HG03175 (cell line): Measurements from ENCODE around the gene SLC6A17.

Source experiments
- ATAC-seq: cut with Tn5 transposase; IDR thresholded peaks from one replicate; pipeline ENCODE4 v1.9.1; 2021; ENCODE audit warnings: mild to moderate bottlenecking, moderate library complexity; ENCODE audit not compliant: unreplicated experiment

The SLC6A17 gene

DNA sequence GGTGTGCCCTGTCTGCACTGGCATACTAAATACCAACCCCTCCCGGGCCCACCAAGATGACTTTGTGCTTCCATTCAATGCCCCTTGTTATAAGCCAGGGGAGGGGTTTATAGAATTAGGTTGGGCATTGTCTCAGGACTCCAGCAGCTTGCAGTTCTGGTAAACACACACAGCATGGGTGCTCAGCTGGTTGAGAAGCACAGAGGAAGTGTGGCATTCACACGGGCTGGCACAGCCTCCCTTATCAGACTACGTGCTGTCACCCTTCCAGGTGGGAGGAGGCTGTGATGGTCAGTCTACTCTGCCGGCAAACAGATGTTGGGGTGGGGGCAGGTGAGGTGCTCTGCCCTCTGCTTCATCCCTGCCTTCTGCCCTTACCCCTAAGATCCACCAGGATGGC, 15.0 kb upstream of the SLC6A17 start:
- ATAC-seq, result no peak

DNA sequence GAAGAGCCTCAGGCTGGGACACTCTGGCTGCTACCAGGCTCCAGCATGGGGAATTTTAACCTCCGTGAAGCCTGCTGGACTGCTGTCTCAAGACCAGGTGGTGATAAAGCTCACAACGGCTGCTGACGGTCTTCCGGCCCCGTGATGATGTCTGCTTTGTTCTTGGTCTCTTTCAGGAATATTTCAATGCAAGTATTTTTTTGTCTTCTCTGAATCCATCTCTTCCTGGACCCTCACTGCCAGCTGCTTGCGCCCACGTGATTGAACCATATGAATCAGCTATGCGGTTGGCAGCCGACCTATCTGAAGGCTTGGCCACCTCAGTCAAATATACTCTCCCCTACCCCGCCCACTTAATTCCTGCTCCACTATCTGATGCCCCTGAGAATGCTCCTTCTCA, 14.6 kb upstream of the SLC6A17 start:
- ATAC-seq, result no peak

DNA sequence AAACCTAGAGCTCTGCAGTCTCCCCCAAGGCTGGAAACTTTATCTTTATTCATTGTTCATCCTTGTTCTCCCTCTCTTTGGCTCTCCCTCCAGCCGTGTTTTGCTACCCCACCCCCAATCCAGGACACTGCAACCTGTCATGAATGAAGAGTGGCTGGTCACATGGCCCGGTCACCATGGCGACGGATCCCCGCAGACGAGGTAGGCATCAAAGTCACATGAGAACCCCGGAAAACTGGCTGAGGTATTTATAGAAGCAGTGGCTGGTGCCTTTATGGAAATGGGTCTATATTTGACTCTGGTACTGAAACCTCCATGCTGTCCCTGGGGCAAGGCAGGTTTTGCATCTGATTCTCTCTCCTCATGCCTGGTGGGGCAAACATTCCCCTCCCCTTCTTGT, 13.4 kb upstream of the SLC6A17 start:
- ATAC-seq, result no peak

DNA sequence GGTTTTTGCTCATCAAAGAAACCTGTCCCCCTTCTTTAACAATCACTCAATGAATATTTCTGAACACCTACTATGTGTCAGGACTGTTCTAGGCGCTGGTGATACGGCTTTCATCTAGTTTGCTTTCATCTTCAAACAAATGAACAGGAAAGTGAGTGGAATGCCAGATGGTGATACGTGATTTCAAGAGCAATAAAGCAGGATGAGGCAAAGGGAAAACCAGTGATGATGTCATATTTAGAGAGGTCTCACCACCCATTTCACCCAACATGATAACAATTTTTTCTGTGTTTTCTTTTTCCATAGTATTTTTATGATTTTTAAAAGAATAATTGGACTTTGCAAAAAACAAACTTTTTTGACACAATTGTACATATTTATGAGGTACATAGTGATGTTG, 11.3 kb upstream of the SLC6A17 start:
- ATAC-seq, result no peak

DNA sequence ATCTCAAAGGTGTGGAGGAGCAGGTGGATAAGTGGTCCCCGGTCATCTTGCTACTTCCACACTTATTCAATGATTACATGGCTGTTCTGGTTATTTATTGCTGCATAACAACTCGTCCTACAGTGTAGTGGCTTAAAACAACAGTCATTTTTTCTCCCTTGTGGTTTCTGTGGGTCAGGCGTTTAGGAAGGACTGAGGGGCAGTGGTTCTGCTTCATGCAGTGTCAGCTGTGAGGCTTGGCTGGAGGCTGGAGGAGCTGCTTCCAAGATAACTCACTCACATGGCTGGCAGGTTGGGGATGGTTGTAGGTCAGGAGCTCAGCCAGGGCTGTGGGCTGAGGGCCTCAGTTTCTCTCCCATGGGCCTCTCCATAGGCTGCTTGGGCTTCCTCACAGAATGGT, 5.9 kb upstream of the SLC6A17 start:
- ATAC-seq, result no peak

DNA sequence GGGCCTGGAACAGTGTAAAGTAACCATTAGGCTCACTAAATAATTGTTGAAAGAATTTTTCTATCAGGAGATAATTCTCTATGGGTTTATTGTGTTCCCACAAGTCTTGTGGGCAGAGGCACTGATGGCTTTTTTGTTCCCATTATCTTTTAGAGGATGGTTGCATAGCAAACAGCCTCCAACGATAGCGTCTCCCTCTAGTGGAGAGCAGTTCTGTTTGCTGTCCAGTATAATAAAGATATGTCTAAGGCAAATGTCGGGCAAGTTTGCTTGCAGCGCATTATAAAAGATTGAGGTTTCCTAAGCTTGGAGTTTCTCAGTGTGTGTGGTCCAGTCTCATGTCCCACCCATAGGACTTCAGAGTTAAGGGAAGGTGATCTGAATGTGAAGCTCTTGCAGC, 1.3 kb upstream of the SLC6A17 start:
- no peak for ATAC-seq

DNA sequence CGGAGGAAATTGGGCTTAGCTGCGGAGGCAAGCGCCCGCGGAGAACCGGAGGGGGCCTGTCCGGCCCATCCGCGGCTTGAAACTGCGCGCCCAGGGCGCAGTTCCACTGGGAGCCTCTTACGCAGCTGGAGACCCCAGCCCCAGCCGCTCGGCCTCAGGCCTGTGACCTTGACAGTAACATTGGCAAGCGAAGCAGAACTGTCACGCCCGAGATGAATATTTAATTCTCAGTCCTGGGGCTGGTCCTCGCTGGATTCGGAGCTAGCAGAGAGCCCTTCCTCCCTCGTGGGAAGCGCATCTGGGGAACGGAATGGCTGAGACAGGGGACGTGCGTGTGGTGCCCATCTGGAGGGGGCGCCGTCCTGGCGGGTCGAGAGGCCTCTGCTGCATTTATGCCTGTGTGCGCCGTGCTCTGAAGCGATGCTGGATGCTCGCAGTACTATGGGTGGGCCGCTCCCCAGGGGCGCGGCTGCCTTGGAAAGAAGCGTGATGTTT, 928 bp downstream of the SLC6A17 start:
- no peak for ATAC-seq

DNA sequence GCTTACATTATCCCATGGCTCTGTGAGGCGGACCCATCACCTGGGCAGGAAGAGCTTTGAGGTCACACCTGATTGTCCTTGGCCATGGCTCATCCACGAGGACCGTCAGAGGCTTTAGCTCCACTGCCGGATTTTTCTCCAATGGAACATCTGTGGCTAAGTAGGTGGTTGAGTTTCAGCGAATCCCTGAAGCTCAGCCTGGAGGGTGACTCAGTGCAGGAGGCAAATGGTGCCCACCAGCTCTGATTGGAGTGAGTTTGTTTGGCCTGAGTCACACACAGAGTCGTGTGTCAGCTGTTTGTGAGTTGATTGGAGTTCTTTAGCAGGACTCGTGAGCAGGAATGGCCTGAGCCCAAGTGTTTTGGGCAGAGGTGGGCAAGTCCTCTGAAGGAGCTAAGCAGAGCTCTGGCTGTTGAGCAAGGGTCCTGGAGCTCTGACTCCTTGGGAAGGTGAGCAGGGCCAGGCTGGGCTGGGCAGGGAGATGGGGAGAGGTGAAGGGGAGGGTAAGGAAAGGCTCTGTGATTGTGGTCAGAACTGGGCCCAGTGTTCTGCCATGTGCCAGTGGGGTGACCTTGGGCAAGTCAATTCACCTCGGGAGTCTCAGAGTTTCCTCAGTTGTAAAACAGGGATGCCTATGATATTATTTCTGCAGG, 2.0 kb downstream of the SLC6A17 start:
- ATAC-seq, result no peak

DNA sequence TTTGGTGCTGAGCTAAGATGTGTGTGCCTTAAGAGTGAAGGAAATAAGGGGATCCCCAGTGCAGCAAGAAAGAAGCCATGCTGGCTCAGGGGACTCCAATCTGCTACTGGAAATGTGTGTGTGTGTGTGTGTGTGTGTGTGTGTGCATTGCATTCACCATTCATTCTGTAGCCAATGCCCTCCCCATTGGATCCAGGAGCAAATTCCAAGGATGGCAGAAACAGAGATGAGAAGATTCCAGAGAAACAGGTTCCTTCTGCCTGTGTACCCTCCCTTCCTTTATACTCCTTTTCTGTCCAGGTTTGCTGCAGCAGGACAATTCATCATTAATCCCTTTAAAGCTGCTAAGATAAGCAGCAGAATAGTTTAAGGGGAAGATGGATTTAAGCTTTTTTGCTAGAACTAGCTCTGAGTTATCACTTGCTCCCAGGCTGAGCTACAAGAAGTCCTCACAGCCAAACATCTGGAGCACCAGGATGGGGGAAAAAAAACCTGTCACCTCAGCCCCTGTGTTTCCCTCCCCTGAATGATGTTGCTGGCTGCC, 3.2 kb downstream of the SLC6A17 start:
- ATAC-seq, result no peak

DNA sequence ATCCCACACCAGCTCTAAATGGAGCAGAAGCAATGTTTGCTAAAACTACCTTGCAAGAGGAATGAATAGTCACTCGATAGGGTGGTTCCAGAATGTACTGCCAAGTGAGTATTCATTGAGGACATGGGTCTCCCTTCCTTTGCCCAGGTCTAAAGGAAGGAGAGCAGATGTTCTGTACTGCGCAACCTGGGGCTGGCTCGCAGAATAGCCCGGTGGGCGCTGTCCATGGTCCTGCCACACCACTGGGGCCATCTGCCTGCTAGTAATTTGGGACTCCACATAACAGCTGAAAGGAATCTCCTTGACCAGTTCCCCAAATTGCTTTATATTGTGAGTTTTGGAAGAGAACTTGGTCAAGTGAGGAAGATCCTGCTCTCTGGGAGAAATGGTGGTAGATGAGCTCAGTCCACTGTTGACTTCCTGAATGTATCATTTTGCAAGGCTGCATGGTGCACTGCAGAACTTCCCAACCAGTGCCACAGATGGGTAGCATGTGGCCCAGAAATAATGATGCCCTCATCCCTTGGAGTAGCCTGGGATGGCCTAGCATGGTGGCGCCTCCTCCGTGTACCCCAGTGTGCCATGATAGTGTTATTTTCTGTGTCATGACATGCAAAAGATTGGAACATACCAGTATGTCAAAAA, 5.7 kb downstream of the SLC6A17 start:
- no peak for ATAC-seq

DNA sequence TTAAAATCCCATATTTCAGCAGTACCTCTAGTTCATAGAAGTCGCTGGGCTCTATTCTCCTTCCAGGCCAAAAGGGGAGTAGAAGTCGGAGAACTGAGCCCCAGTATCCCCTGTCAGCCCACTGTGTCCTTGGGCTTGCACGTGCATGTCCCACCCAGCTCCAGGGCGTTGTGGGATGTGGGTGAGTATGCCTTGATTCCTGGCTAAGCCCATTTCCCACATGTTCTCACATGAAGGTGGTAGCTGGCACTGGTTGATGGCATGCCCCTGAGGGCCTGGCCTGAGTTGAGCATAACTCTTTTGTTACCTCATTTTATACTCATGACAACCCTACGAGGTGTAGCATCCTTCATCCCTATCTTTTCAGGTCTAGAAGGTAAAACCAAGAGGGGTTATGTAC, 8.0 kb downstream of the SLC6A17 start:
- no peak for ATAC-seq

DNA sequence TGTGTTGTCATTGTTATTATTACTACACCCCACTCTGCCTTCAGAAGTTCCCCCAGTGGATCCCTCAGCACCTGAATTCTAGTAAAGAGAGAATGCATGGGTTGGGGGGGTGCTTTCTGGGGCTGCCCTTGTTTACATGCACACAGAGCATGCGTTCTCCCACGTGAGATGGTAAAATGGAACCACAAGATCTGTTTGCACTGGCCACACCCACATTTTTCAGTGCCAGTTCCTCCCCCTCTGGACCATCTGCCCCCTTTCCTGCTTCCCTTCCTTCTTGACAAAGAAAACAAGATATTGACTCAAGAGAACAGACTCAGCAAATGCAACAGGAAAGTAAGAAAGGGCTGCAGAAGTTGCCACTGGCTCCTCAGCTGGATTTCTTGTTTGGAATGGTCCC, 8.9 kb downstream of the SLC6A17 start:
- ATAC-seq, result no peak

DNA sequence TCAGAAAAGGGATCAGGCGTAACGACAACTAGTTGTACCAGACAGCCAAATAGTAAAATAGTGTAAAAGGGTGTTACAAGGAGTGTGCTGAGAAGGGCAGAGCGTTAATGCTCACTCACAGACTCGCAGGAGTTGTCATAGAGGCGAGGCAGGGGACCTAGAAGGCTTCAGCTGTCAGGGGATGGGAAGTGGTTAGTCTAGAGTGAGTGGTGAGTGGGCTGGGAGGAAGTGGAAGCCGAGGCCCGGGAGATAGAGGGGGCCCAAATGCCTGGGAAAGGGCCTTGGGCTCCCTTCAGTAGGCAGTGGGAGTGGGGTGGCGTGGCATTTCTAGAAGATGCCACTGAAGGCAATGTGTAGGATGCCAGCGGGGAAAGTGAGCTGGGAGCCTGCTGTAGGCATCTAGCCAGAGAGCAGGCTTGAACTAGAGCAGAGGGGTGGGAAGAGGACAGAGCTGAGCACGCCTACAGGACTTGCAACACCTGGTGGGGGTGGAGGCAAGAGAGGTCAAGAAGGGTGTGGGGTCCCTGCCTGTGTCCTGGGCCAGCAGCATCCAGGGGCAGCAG, 10.3 kb downstream of the SLC6A17 start:
- no peak for ATAC-seq

DNA sequence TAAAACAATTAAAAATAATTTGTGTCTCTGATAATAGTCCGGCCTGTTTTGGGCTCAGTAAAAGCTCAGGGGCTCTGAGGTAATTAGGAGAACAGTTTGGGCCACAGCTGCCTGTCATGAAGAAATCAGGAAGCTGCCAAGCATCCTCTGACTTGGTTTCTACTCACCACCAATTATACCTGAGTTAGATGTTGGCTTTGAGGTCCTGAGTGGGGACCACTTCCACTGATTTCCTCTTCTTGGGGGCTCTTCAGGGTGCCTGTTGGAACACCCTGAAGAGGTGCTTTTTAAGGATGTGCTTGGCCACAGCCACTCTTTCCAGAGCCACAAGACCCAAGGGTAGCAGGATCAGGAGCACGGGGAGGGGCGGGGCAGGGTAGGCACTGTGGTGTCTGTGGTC, 10.9 kb downstream of the SLC6A17 start:
- no peak for ATAC-seq

DNA sequence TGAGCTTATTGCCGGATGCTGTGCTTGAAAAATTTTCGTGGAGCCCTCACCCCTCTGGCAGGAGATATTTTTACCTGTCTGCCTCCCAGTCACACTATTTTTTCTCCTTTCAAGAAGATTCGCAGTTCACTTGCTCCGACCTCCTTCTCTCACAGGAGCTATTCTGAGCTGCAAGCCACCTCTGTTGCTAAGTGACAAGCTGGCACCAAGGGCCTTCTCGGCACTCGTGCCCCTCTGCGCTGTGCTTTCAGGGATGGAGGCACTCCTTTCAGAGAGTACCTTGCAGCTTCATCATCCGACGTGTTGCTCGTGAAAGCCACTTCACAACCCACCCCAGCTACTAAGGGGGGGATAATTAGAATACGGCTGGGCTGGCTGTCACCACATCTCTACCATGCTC, 11.6 kb downstream of the SLC6A17 start:
- no peak for ATAC-seq

DNA sequence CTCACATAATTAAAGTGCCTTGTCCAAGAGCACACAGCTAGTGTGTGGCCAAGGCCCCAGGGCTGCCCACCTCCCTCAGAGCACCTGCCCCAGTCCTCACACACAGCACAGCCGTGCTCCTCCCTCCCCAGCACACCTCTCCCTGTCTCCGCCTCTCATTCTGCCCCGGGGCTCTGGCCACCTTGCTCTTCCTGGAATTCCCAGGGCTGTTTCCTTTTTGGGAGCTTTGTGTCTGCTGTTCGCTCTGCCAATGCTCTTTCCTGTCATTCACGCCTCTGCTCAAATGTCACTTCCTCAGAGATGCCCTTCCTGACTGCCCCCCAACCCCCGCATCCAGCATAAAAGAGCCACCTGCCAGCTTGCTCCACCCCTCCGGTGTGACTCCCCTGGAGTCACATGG, 13.3 kb downstream of the SLC6A17 start:
- no peak for ATAC-seq

DNA sequence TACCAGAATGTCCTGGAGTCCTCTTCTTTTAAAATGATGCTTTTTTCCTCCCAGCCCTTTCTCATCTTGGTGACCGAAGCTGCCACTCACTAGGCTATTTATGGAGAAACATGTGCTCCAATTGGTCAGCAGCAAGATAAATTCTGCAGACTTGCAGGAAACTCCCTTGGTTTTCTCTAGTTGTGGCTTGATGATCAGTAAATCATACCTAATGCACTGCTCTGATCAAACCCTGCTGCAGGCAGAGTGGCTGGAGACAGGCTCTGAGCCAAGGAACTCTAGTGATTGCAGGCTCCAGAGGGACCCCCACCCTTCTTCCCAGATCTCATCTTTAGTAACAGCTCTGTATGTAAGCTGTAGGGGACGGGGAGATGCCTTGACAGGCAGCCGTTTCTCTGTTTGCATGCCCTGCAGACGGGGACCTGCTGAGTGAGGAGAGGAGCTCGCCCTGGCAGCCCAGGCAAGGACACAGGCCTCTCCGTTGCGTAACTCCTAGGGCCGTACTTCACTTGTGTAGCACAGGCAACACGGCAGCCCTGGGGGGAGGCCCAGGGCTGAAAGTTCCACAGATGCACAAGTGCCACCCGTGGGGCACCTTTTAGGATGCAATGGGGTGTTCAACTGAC, 14.5 kb downstream of the SLC6A17 start:
- ATAC-seq, result no peak

DNA sequence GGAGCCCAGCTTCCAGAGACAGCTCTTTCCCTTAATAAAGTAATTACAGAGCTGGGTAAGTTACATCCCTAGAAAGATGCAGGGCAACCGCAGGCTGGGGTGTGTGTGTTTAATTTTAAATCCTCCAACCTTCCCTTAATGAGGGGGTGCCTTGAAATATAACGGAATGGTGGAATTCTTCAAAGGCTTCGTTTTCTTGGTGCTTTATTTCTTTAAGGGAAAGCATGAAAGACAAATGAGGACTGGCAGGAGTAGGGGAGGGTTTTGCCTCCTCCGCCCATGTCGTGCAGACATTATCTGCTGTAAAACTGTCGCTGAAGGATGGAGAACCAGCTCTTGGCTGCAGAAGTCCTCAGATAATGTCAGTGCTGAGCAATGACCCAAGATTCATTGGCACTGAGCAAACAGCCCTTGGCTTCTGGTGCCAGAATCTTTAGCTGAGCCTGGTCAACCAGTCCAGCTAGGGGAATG, 15.5 kb downstream of the SLC6A17 start:
- ATAC-seq, result no peak

DNA sequence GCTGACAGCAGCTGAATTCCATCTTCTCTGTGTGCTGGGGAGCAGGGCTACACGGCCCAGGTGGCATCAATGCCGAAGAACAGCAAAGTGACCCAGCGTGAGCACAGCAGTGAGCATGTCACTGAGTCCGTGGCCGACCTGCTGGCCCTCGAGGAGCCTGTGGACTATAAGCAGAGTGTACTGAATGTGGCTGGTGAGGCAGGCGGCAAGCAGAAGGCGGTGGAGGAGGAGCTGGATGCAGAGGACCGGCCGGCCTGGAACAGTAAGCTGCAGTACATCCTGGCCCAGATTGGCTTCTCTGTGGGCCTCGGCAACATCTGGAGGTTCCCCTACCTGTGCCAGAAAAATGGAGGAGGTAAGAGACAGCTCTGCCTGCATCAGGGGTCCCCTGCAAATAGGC, 16.6 kb downstream of the SLC6A17 start:
- no peak for ATAC-seq

DNA sequence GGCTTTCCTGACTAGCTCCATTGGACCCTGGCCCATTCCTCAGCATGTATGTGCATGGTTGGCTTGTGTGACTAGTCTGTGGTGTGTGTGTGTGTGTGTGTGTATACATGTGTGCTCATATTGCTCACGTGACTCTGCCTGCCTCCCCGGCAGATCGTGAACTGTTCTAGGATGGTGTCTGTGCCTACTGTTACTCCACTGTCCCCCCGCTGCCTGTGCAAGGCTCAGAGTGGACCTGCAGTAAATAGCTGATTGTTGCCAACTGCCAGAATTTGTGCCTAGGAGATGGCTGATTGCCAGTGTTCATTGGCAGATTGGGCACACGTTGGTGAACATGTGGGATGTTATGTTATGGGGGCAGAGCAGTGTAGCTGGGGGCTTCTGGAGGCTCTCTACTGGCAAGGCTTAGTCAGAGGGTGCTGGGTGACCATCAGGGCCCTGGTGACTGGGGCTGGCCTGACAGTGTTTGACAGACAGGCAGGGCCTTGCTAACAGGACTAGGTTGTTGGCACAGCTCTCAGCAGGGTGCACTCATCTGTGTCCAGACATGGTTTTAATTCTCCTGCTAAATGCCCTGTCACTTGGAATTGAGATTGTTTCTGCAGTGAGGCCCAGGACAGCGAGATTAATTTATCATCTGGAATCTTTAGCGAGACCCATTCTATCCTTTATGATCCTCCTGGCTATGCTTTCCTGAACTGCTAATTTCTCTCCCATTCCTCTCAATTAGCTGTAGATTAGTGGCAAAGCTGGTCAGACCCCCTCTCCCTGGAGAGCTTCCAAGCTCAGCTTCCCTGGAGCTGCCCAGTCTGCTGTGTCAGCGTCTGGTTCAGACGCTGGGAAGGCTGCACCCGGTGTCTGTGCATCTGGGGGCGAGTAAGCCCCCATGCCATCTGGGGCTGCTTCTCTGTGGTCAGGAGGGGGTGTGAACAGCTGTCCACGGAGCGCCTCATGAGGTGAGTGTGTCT, 20.8 kb downstream of the SLC6A17 start:
- no peak for ATAC-seq

DNA sequence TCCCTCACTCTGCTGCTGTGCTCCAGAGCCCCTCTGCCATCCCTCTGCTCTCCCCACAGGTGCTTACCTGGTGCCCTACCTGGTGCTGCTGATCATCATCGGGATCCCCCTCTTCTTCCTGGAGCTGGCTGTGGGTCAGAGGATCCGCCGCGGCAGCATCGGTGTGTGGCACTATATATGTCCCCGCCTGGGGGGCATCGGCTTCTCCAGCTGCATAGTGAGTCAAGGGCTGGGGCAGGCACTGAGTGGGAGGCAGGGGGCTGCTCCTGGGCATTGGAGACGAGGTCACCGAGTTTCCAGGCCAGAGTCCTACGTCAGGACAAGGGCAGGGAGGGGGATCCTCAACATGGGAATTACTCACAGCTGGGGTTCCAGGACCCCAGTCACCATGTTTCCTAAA, 21.7 kb downstream of the SLC6A17 start:
- ATAC-seq, result no peak
